Astrocyte (in vitro differentiated cells and primary cell): ENCODE results near the gene SS18.

ENCODE experiments used
- CTCF ChIP-seq: IDR thresholded peaks from 2 replicates; pipeline ENCODE4 v1.5.1; 2011; ENCODE audit warnings: low read depth, mild to moderate bottlenecking, inconsistent platforms, low read length, moderate library complexity; ENCODE audit not compliant: insufficient read depth
- EZH2 ChIP-seq: IDR thresholded peaks from 2 replicates; pipeline ENCODE4 v1.6.1; 2012; ENCODE audit warnings: mild to moderate bottlenecking, low read length, inconsistent platforms; ENCODE audit not compliant: insufficient read depth

GRCh38 chr18:26088487-26088886 lies 1.9 kb downstream of the SS18 start:
- TF ChIP-seq EZH2 (no peak), CTCF (no peak)
